GM12892 (cell line): ENCODE results near the gene USP36.

Experiments used
- DNase-seq: peaks from one replicate; pipeline ENCODE4 v3.0.0; 2011; ENCODE audit not compliant: insufficient read length
- FAIRE-seq: peaks from 2 replicates; lab custom pipeline; 2011; peaks lifted over from hg19 to GRCh38; lab: Jason Lieb, UNC
- POLR2A ChIP-seq: IDR thresholded peaks from 2 replicates; pipeline ENCODE4 v1.6.1; 2011; ENCODE audit warnings: low read depth, low read length, control low read depth
- POLR2AphosphoS5 ChIP-seq: IDR thresholded peaks from 2 replicates; pipeline ENCODE4 v1.6.1; 2011; ENCODE audit warnings: low read depth, low read length, control low read depth
- TAF1 ChIP-seq: IDR thresholded peaks from 2 replicates; pipeline ENCODE4 v1.6.1; 2011; ENCODE audit warnings: low read depth, mild to moderate bottlenecking, control low read depth, low read length, borderline replicate concordance

Gene USP36

GRCh38 chr17:78865682-78866390 lies 25.2 kb upstream of the USP36 start:
- no peak for TF ChIP-seq POLR2A
- no peak for TF ChIP-seq POLR2AphosphoS5
- FAIRE-seq = no peak
- no peak for DNase-seq

DNA sequence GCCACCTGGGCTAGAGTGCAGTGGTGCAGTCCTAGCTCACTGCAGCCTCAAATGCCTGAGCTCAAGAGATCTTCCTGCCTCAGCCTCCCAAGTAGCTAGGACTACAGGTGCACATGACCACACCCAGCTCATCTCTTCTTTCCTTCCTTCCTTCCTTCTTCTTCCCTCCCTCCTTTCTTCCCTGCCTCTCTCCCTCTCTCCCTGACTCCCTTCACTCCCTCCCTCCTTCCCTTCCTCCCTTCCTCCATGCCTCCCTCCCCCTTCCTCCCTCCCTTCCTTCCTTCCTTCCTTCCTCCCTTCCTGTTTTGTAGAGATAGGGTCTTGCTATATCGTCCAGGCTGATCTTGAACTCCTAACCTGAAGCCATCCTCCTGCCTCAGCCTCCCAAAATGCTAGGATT lies 23.5 kb upstream of the USP36 start:
- no peak for TF ChIP-seq TAF1
- TF ChIP-seq POLR2AphosphoS5 = no peak
- no peak for TF ChIP-seq POLR2A
- DNase-seq (no peak), FAIRE-seq (no peak)

GRCh38 chr17:78862073-78863023 lies 21.7 kb upstream of the USP36 start:
- TF ChIP-seq POLR2AphosphoS5 (no peak), POLR2A (no peak), TAF1 (no peak)
- DNase-seq (no peak), FAIRE-seq (no peak)

GRCh38 chr17:78861229-78861628 lies 20.6 kb upstream of the USP36 start:
- DNase-seq = no peak
- no peak for FAIRE-seq
- no peak for TF ChIP-seq POLR2A
- TF ChIP-seq POLR2AphosphoS5 = no peak
- TF ChIP-seq TAF1 = no peak

GRCh38 chr17:78859051-78859450 lies 18.4 kb upstream of the USP36 start:
- DNase-seq = no peak
- no peak for FAIRE-seq

GRCh38 chr17:78857266-78857665 lies 16.7 kb upstream of the USP36 start:
- no peak for DNase-seq
- FAIRE-seq = no peak
- TF ChIP-seq POLR2AphosphoS5 (no peak), TAF1 (no peak), POLR2A (no peak)

More at GRCh38 chr17:78859051-78859450, 18.4 kb upstream of the USP36 start:
- TF ChIP-seq TAF1 (no peak), POLR2AphosphoS5 (no peak)

DNA sequence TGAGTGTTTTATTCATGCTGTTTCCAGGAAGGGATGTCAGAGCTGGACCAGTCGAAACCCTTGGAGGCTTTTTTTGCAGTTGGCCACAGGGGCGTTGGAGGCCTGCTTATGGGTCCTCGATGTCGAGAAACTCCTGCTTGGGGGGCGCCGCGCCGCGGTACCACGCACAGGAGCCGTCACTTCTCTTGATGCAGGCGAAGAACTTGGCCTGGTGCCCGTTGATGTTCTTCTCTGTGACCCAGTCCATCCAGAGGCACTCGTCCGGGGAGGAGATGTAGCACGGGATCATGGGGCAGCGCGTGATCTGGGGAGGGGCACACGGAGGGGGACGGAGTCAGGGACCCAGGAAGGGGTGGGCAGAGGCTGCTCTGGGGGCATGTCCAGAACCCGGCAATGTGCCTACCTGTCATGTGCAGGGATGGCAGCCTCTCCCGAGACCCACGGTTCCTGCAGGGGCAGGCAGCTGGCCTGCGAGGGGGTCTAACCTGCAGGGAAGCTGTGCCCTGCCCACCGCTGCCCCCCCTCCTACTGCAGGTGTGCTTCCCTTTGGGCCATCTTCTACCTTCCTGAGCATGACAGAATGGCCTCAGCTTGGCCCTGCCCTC lies 15.0 kb upstream of the USP36 start:
- TF ChIP-seq POLR2AphosphoS5 (no peak), TAF1 (no peak), POLR2A (no peak)
- DNase-seq (no peak), FAIRE-seq (no peak)

GRCh38 chr17:78854508-78854907 lies 13.9 kb upstream of the USP36 start:
- FAIRE-seq = no peak
- no peak for TF ChIP-seq POLR2AphosphoS5
- TF ChIP-seq POLR2A = no peak
- TF ChIP-seq TAF1 = no peak
- DNase-seq = no peak

- TF ChIP-seq POLR2AphosphoS5 (no peak), TAF1 (no peak), POLR2A (no peak)
- DNase-seq (no peak), FAIRE-seq (no peak)
Observed at GRCh38 chr17:78853926-78854394, 13.3 kb upstream of the USP36 start.

- no peak for TF ChIP-seq TAF1
- no peak for TF ChIP-seq POLR2AphosphoS5
- TF ChIP-seq POLR2A = no peak
- FAIRE-seq (no peak), DNase-seq (no peak)
Observed at GRCh38 chr17:78852709-78853121, 12.1 kb upstream of the USP36 start.

DNA sequence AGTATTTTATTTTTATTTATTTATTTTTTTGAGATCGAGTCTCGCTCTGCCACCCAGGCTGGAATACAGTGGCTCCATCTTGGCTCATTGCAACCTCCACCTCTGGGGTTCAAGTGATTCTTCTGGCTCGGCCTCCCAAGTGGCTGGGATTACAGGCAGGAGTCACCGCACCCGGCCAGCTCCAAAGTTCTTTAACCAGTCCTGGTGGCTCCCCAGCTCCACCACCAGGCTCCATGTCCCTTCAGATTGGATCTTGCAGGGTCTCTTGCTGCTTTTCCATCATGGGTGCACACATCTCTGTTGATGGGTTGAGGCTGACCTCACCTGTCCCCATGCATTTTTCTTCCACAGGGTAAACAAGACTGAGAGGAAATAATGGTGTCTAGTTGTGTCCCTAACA lies 8.4 kb upstream of the USP36 start:
- FAIRE-seq = no peak
- no peak for TF ChIP-seq POLR2AphosphoS5
- TF ChIP-seq TAF1 = no peak
- TF ChIP-seq POLR2A = no peak
- DNase-seq = no peak

DNA sequence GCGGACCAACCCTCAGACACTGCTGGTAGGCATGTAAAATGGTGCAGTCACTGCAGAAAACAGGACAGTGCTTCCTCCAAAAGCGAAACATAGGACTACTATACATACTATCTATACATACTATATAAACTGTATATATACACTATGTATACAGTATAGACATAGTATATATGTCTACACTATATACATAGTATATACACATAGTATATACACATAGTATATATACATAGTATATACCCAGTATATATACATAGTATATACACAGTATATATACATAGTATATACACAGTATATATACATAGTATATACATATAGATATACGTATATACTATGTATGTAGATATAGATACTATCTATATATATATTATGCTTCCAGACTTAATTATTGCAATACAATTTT lies 6.4 kb upstream of the USP36 start:
- no peak for FAIRE-seq
- DNase-seq = no peak
- TF ChIP-seq POLR2A = no peak
- TF ChIP-seq TAF1 = no peak
- TF ChIP-seq POLR2AphosphoS5 = no peak
